Activated naive CD4-positive, alpha-beta T cell treated with anti-CD3 and anti-CD28 coated beads, Interleukin-2, amount 10 ng/mL, durations not matched to agents 7 days and 5 days (primary cell): ENCODE data around the gene USP34.
A peak's percentile ranks its signal among the peaks of the same experiment; 100 is the strongest.
"Not testable (repeated sequence)": the region's sequence is repeated elsewhere in the genome, so short reads cannot be mapped to it uniquely, and the experiment has no call there.

ENCODE experiments used
- CTCF ChIA-PET: fragments of 350-600 bp; sonication (Branson Sonifier 250); formaldehyde crosslinking; loops from one replicate; lab custom pipeline; 2021; ENCODE audit warnings: antibody characterized with exemption; lab: Charles Lee
- DNase-seq: peaks from one replicate; pipeline ENCODE4 v3.0.0-alpha.2; 2020
- H3K27ac Mint-ChIP-seq: one replicate; pipeline ENCODE4 v1.8.0; 2021; ENCODE audit warnings: mild to moderate bottlenecking, moderate library complexity, mixed read lengths
- H3K27me3 Mint-ChIP-seq: one replicate; pipeline ENCODE4 v1.8.0; 2021; ENCODE audit warnings: mild to moderate bottlenecking, mixed read lengths
- H3K36me3 Mint-ChIP-seq: one replicate; pipeline ENCODE4 v1.8.0; 2021; ENCODE audit warnings: mixed read lengths
- H3K4me1 Mint-ChIP-seq: one replicate; pipeline ENCODE4 v1.8.0; 2021; ENCODE audit warnings: mixed read lengths
- H3K4me3 Mint-ChIP-seq: one replicate; pipeline ENCODE4 v1.8.0; 2021; ENCODE audit warnings: mild to moderate bottlenecking, moderate library complexity, mixed read lengths
- H3K9me3 Mint-ChIP-seq: one replicate; pipeline ENCODE4 v1.8.0; 2021; ENCODE audit warnings: mixed read lengths

USP34 gene

GRCh38 chr2:61405813-61406212 lies 65.1 kb downstream of the USP34 start:
- Mint-ChIP-seq H3K4me1 (peaks cover 4% of the 10 kb centered on the region), H3K36me3 (peaks cover 18% of the 10 kb centered on the region), H3K9me3 (no peaks in the 10 kb centered on the region), H3K27me3 (no peaks in the 10 kb centered on the region), H3K4me3 (no peak overlapping the region), H3K27ac (no peak overlapping the region)
- DNase-seq, result no peak
- CTCF ChIA-PET, result interaction anchor here (0.7 to 1.6 kb wide), 2 partner anchors 15 to 16 kb away, joined by 4 to 5 read pairs; no protein-coding TSS in a partner anchor

- Mint-ChIP-seq H3K36me3 (peaks cover 18% of the 10 kb centered on the region), H3K9me3 (no peaks in the 10 kb centered on the region), H3K27me3 (no peaks in the 10 kb centered on the region), H3K4me3 (no peak overlapping the region), H3K27ac (no peak overlapping the region), H3K4me1 (no peaks in the 10 kb centered on the region)
- CTCF ChIA-PET, result interaction anchor here (1.0 kb wide), 1 partner anchor 53 kb away, joined by 3 read pairs; no protein-coding TSS in a partner anchor
- no peak for DNase-seq
These were observed 66.4 kb downstream of the USP34 start for GRCh38 chr2:61404438-61404837.

GRCh38 chr2:61398413-61398812 lies 72.5 kb downstream of the USP34 start:
- no peaks in the 10 kb centered on the region for H3K4me1 Mint-ChIP-seq
- CTCF ChIA-PET, result no interaction called here
- H3K4me3 Mint-ChIP-seq, result no peak overlapping the region
- no peaks in the 10 kb centered on the region for H3K27me3 Mint-ChIP-seq
- no peaks in the 10 kb centered on the region for H3K9me3 Mint-ChIP-seq
- DNase-seq, result no peak
- no peak overlapping the region for H3K27ac Mint-ChIP-seq
- peaks cover 11% of the 10 kb centered on the region for H3K36me3 Mint-ChIP-seq

GRCh38 chr2:61396005-61396404 lies 74.9 kb downstream of the USP34 start:
- Mint-ChIP-seq H3K4me1 (peaks cover 2% of the 10 kb centered on the region), H3K9me3 (no peaks in the 10 kb centered on the region), H3K36me3 (peaks cover 18% of the 10 kb centered on the region), H3K27me3 (no peaks in the 10 kb centered on the region), H3K4me3 (no peak overlapping the region), H3K27ac (no peak overlapping the region)
- no peak for DNase-seq
- CTCF ChIA-PET, result no interaction called here

GRCh38 chr2:61387588-61387987 lies 83.3 kb downstream of the USP34 start:
- H3K4me3 Mint-ChIP-seq, CTCF ChIA-PET, H3K27me3 Mint-ChIP-seq, H3K9me3 Mint-ChIP-seq, H3K27ac Mint-ChIP-seq, DNase-seq, H3K4me1 Mint-ChIP-seq: not testable (repeated sequence)
- H3K36me3 Mint-ChIP-seq, result peaks cover 11% of the 10 kb centered on the region

GRCh38 chr2:61380882-61381197 lies 90.0 kb downstream of the USP34 start:
- H3K4me3 Mint-ChIP-seq, CTCF ChIA-PET, DNase-seq, H3K9me3 Mint-ChIP-seq, H3K27me3 Mint-ChIP-seq, H3K4me1 Mint-ChIP-seq, H3K27ac Mint-ChIP-seq: not testable (repeated sequence)
- peaks cover 60% of the 10 kb centered on the region for H3K36me3 Mint-ChIP-seq

GRCh38 chr2:61380056-61380881 lies 90.6 kb downstream of the USP34 start:
- Mint-ChIP-seq H3K27ac (no peak overlapping the region), H3K36me3 (peaks cover 62% of the 10 kb centered on the region), H3K4me1 (no peaks in the 10 kb centered on the region), H3K4me3 (no peak overlapping the region), H3K27me3 (no peaks in the 10 kb centered on the region), H3K9me3 (no peaks in the 10 kb centered on the region)
- CTCF ChIA-PET, result no interaction called here
- no peak for DNase-seq

GRCh38 chr2:61379521-61379920 lies 91.4 kb downstream of the USP34 start:
- DNase-seq, result no peak

GRCh38 chr2:61378281-61378680 lies 92.6 kb downstream of the USP34 start:
- Mint-ChIP-seq H3K4me1 (no peaks in the 10 kb centered on the region), H3K36me3 (peaks cover 76% of the 10 kb centered on the region), H3K27me3 (no peaks in the 10 kb centered on the region), H3K27ac (no peak overlapping the region), H3K4me3 (no peak overlapping the region), H3K9me3 (no peaks in the 10 kb centered on the region)
- CTCF ChIA-PET, result no interaction called here
- no peak for DNase-seq

More at GRCh38 chr2:61379521-61379920, 91.4 kb downstream of the USP34 start:
- H3K36me3 Mint-ChIP-seq, result peaks cover 65% of the 10 kb centered on the region
- H3K4me3 Mint-ChIP-seq, result no peak overlapping the region
- no peaks in the 10 kb centered on the region for H3K4me1 Mint-ChIP-seq
- no peak overlapping the region for H3K27ac Mint-ChIP-seq
- H3K27me3 Mint-ChIP-seq, result no peaks in the 10 kb centered on the region
- no peaks in the 10 kb centered on the region for H3K9me3 Mint-ChIP-seq
- CTCF ChIA-PET, result no interaction called here

GRCh38 chr2:61377046-61377445 lies 93.8 kb downstream of the USP34 start:
- CTCF ChIA-PET, result no interaction called here
- Mint-ChIP-seq H3K4me1 (no peaks in the 10 kb centered on the region), H3K36me3 (peaks cover 71% of the 10 kb centered on the region), H3K9me3 (no peaks in the 10 kb centered on the region), H3K27me3 (no peaks in the 10 kb centered on the region), H3K27ac (no peak overlapping the region), H3K4me3 (no peak overlapping the region)
- DNase-seq, result no peak

GRCh38 chr2:61376211-61376610 lies 94.7 kb downstream of the USP34 start:
- Mint-ChIP-seq H3K27me3 (no peaks in the 10 kb centered on the region), H3K4me1 (no peaks in the 10 kb centered on the region), H3K27ac (no peak overlapping the region), H3K9me3 (no peaks in the 10 kb centered on the region), H3K36me3 (peaks cover 64% of the 10 kb centered on the region), H3K4me3 (no peak overlapping the region)
- DNase-seq, result no peak
- CTCF ChIA-PET, result no interaction called here

- CTCF ChIA-PET, result no interaction called here
- Mint-ChIP-seq H3K27me3 (no peaks in the 10 kb centered on the region), H3K4me1 (peaks cover 17% of the 10 kb centered on the region), H3K27ac (no peak overlapping the region), H3K9me3 (no peaks in the 10 kb centered on the region), H3K36me3 (peaks cover 62% of the 10 kb centered on the region), H3K4me3 (no peak overlapping the region)
- no peak for DNase-seq
These were observed 99.9 kb downstream of the USP34 start for GRCh38 chr2:61371027-61371426.

- no peaks in the 10 kb centered on the region for H3K27me3 Mint-ChIP-seq
- peak overlapping the region; percentile 68 for H3K27ac Mint-ChIP-seq
- H3K4me3 Mint-ChIP-seq, result no peak overlapping the region
- H3K9me3 Mint-ChIP-seq, result no peaks in the 10 kb centered on the region
- no peak for DNase-seq
- CTCF ChIA-PET, result no interaction called here
- peaks cover 30% of the 10 kb centered on the region for H3K4me1 Mint-ChIP-seq
- H3K36me3 Mint-ChIP-seq, result peaks cover 56% of the 10 kb centered on the region
These were observed 101.9 kb downstream of the USP34 start for GRCh38 chr2:61368687-61369665.

GRCh38 chr2:61367177-61367576 lies 103.7 kb downstream of the USP34 start:
- Mint-ChIP-seq H3K4me1 (peaks cover 34% of the 10 kb centered on the region), H3K27ac (no peak overlapping the region), H3K9me3 (no peaks in the 10 kb centered on the region), H3K36me3 (peaks cover 62% of the 10 kb centered on the region), H3K27me3 (no peaks in the 10 kb centered on the region), H3K4me3 (no peak overlapping the region)
- DNase-seq, result no peak
- CTCF ChIA-PET, result no interaction called here
